A673 (cell line): Measurements from ENCODE around the gene SYT9. TPM values are rescaled to one million over a fixed set of nuclear protein-coding genes. Genes with fewer than 3 reads are reported as not detected.

Experiments
- BruUV-seq: library from RNA; stranded (reverse); fragments of 400-500 nt; replicated peaks from 2 replicates; lab custom pipeline; 2021; lab: Mats Ljungman, UMichigan
- CTCF ChIA-PET: fragments of 300-600 bp; sonication (Branson Sonifier 250); formaldehyde crosslinking; loops from one replicate; lab custom pipeline; 2022; ENCODE audit warnings: antibody characterized with exemption; lab: Charles Lee
- POLR2A ChIA-PET: fragments of 300-600 bp; sonication (Branson Sonifier 250); formaldehyde crosslinking; loops from one replicate; lab custom pipeline; 2022; ENCODE audit warnings: antibody characterized with exemption; ENCODE audit not compliant: low non-redundant PET; lab: Charles Lee
- DNase-seq: peaks from one replicate; pipeline ENCODE4 v3.0.0-alpha.2; 2015; ENCODE audit warnings: low spot score
- H3K27ac ChIP-seq: fragments of 200-600 bp; sonication (generic); 2 replicates; pipeline ENCODE4 v1.5.1; 2016; ENCODE audit warnings: mixed run types, low read depth, mild to moderate bottlenecking, mixed read lengths, antibody characterized with exemption, low read length; ENCODE audit not compliant: poor library complexity, severe bottlenecking
- H3K27me3 ChIP-seq: fragments of 200-600 bp; sonication (generic); replicated peaks from 2 replicates; pipeline ENCODE4 v1.6.1; 2017; ENCODE audit warnings: mixed run types, low read depth, mild to moderate bottlenecking, mixed read lengths, antibody characterized with exemption, low read length; ENCODE audit not compliant: insufficient read depth, poor library complexity
- H3K36me3 ChIP-seq: fragments of 200-600 bp; sonication (generic); 2 replicates; pipeline ENCODE4 v1.6.1; 2016; ENCODE audit warnings: mixed run types, mild to moderate bottlenecking, mixed read lengths, antibody characterized with exemption, low read length; ENCODE audit not compliant: insufficient read depth, poor library complexity, severe bottlenecking
- H3K4me1 ChIP-seq: fragments of 200-600 bp; sonication (generic); 2 replicates; pipeline ENCODE4 v1.6.1; 2017; ENCODE audit warnings: mixed run types, mild to moderate bottlenecking, mixed read lengths, antibody characterized with exemption, low read length; ENCODE audit not compliant: insufficient read depth, poor library complexity, severe bottlenecking
- H3K4me3 ChIP-seq: fragments of 200-600 bp; sonication (generic); 2 replicates; pipeline ENCODE4 v1.5.1; 2016; ENCODE audit warnings: low read depth, mixed run types, mild to moderate bottlenecking, mixed read lengths, low read length; ENCODE audit not compliant: poor library complexity, severe bottlenecking
- H3K9me3 ChIP-seq: fragments of 200-600 bp; sonication (generic); 2 replicates; pipeline ENCODE4 v1.6.1; 2016; ENCODE audit warnings: mixed run types, low read depth, mild to moderate bottlenecking, mixed read lengths, antibody characterized with exemption, low read length; ENCODE audit not compliant: poor library complexity, severe bottlenecking
- CTCF ChIP-seq: fragments of 300-800, 200-600 bp; sonication (generic); conservative IDR thresholded peaks from 2 replicates; pipeline ENCODE4 v1.5.1; 2017; ENCODE audit warnings: low read depth, mild to moderate bottlenecking, antibody characterized with exemption, low read length, moderate library complexity, mixed read lengths
- EZH2 ChIP-seq: fragments of 200-600 bp; sonication (generic); IDR thresholded peaks from 2 replicates; pipeline ENCODE4 v1.6.1; 2017; ENCODE audit warnings: borderline replicate concordance, low read depth, mild to moderate bottlenecking, mixed read lengths, antibody characterized with exemption, low read length; ENCODE audit not compliant: poor library complexity, severe bottlenecking
- intact Hi-C: fragments of 100-400 bp; cut with micrococcal nuclease; formaldehyde crosslinking; loops from one replicate; pipeline ENCODE4 v1.10.0; 2022; ENCODE audit not compliant: unreplicated experiment
- total RNA-seq: library from RNA; stranded (reverse); gene quantifications from 2 replicates; pipeline ENCODE4 v1.2.3, GENCODE V29; 2021

Gene SYT9
- total RNA-seq, 1 experiment from 2014 or later, result not detected

- H3K36me3 ChIP-seq, result no peaks in the 10 kb centered on the region
- BruUV-seq, result no TSS peak
- no peaks in the 10 kb centered on the region for H3K4me1 ChIP-seq
- peaks cover 63% of the 10 kb centered on the region for H3K27me3 ChIP-seq
- intact Hi-C loops, result no loop called here
- ChIA-PET POLR2A (no interaction called here), CTCF (no interaction called here)
- H3K9me3 ChIP-seq, result no peaks in the 10 kb centered on the region
- H3K4me3 ChIP-seq, result no peak overlapping the region
- TF ChIP-seq EZH2 (no peak), CTCF (no peak)
- DNase-seq, result no peak
- H3K27ac ChIP-seq, result no peak overlapping the region
Observed at GRCh38 chr11:7252683-7253213, 1.0 kb downstream of the SYT9 start.

GRCh38 chr11:7253800-7254199 lies 2.1 kb downstream of the SYT9 start:
- BruUV-seq, result no TSS peak
- Histone ChIP-seq H3K36me3 (no peaks in the 10 kb centered on the region), H3K9me3 (no peaks in the 10 kb centered on the region), H3K4me1 (no peaks in the 10 kb centered on the region), H3K27ac (no peak overlapping the region), H3K27me3 (peaks cover 69% of the 10 kb centered on the region), H3K4me3 (no peak overlapping the region)
- ChIA-PET CTCF (no interaction called here), POLR2A (interaction anchor here (0.6 kb wide), 1 partner anchor 502 kb away, joined by 3 read pairs; no protein-coding TSS in a partner anchor)
- DNase-seq, result no peak
- intact Hi-C loops, result no loop called here
- TF ChIP-seq EZH2 (no peak), CTCF (no peak)

GRCh38 chr11:7254731-7255291 lies 3.1 kb downstream of the SYT9 start:
- ChIA-PET POLR2A (no interaction called here), CTCF (no interaction called here)
- Histone ChIP-seq H3K27ac (no peak overlapping the region), H3K9me3 (no peaks in the 10 kb centered on the region), H3K36me3 (no peaks in the 10 kb centered on the region), H3K27me3 (peaks cover 69% of the 10 kb centered on the region), H3K4me1 (no peaks in the 10 kb centered on the region), H3K4me3 (no peak overlapping the region)
- no TSS peak for BruUV-seq
- TF ChIP-seq EZH2 (no peak), CTCF (no peak)
- intact Hi-C loops, result no loop called here
- DNase-seq, result no peak
